Brain microvascular endothelial cell (primary cell): ENCODE data around the gene CAMK1D.

Experiments used
- DNase-seq: peaks from one replicate; pipeline ENCODE4 v3.0.0-alpha.2; 2020
- H3K27ac ChIP-seq: fragments of 250-450 bp; sonication (Bioruptor Pico); 2 replicates; pipeline ENCODE4 v1.5.1; 2020; ENCODE audit warnings: mild to moderate bottlenecking, moderate library complexity
- H3K27me3 ChIP-seq: fragments of 250-450 bp; sonication (Bioruptor Pico); replicated peaks from 2 replicates; pipeline ENCODE4 v1.5.1; 2020; ENCODE audit warnings: mild to moderate bottlenecking
- H3K36me3 ChIP-seq: fragments of 250-450 bp; sonication (Bioruptor Pico); replicated peaks from 2 replicates; pipeline ENCODE4 v1.5.1; 2020; ENCODE audit warnings: mild to moderate bottlenecking
- H3K4me3 ChIP-seq: 2 replicates; pipeline ENCODE4 v1.5.1; 2011; ENCODE audit warnings: low read depth, mild to moderate bottlenecking, control low read depth, low read length, moderate library complexity
- in situ Hi-C: cut with HindIII; loops from 2 replicates; pipeline ENCODE4 v1.10.0; 2017; ENCODE audit warnings: low sequenced_read_pairs, low pct_ligation_motif_present
- TF ChIP-seq, protein P1 (sequence below): IDR thresholded peaks from 2 replicates; pipeline ENCODE4 v1.5.1; 2011; ENCODE audit warnings: low read depth, mild to moderate bottlenecking, moderate library complexity, low read length, control low read depth, inconsistent platforms; ENCODE audit errors: missing control alignments

Gene CAMK1D

DNA sequence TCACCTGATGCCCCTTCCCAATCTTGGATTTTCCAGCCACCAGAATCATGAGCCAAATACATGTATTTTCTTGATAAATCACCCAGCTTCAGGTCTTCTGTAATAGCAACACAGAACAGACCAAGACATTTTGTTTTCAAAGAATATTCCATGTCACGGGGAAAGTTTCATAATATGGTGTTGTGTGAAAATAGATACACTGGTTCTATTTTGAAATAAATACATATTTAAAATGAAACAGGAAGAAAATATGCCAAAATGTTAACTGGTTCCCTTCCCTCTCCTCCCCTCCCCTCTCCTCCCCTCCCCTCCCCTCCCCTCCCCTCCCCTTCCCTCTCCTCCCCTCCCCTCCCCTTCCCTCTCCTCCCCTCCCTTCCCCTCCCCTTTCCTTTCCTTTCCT, 30.3 kb upstream of the CAMK1D start:
- H3K27ac ChIP-seq = no peak overlapping the region
- no peaks in the 10 kb centered on the region for H3K27me3 ChIP-seq
- in situ Hi-C loops = no loop called here
- no peaks in the 10 kb centered on the region for H3K36me3 ChIP-seq
- H3K4me3 ChIP-seq = no peak overlapping the region
- DNase-seq = no peak
- TF ChIP-seq, protein P1, sequence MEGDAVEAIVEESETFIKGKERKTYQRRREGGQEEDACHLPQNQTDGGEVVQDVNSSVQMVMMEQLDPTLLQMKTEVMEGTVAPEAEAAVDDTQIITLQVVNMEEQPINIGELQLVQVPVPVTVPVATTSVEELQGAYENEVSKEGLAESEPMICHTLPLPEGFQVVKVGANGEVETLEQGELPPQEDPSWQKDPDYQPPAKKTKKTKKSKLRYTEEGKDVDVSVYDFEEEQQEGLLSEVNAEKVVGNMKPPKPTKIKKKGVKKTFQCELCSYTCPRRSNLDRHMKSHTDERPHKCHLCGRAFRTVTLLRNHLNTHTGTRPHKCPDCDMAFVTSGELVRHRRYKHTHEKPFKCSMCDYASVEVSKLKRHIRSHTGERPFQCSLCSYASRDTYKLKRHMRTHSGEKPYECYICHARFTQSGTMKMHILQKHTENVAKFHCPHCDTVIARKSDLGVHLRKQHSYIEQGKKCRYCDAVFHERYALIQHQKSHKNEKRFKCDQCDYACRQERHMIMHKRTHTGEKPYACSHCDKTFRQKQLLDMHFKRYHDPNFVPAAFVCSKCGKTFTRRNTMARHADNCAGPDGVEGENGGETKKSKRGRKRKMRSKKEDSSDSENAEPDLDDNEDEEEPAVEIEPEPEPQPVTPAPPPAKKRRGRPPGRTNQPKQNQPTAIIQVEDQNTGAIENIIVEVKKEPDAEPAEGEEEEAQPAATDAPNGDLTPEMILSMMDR = no peak

DNA sequence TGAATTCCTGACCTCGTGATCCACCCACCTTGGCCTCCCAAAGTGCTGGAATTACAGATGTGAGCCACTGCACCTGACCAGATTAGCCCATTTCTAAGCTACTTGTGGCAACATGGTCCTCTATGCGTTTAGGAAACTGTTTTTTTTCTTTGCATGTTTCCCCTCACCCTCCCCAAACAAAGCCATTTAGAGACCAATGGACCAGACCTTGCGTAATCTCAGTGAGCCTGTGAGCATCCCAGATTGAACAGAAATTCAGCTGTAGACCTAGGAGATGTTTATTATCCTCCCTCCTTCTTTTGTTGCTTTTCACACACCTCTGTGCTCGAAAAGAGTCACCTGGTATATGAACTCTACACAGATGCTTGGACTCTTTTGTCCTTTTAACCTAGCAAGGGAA, 28.5 kb upstream of the CAMK1D start:
- no peak for DNase-seq
- Histone ChIP-seq H3K27ac (no peak overlapping the region), H3K4me3 (no peak overlapping the region), H3K36me3 (no peaks in the 10 kb centered on the region), H3K27me3 (no peaks in the 10 kb centered on the region)
- TF ChIP-seq, protein P1 = no peak
- in situ Hi-C loops = no loop called here

DNA sequence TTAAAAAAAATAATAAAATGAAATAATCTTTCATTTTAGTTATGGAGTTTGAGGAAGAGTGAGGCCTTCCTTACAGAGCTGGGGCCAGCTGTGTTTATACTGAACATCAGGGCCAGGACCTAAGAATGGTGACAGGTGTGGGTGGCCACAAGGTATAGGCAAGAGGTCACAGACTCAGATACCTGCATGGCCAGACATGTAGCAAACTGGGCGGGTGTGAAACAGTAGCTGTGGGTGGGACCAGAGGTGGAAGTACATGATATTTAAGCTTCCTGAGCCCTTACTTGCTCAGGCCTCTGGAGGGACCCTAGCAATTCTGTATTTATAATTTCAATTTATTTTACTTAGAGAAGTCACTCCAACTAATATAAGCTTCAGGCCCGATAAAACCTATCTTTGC, 27.7 kb upstream of the CAMK1D start:
- Histone ChIP-seq H3K36me3 (no peaks in the 10 kb centered on the region), H3K27me3 (no peaks in the 10 kb centered on the region), H3K4me3 (no peak overlapping the region), H3K27ac (no peak overlapping the region)
- TF ChIP-seq, protein P1 = no peak
- in situ Hi-C loops = no loop called here
- DNase-seq = no peak

DNA sequence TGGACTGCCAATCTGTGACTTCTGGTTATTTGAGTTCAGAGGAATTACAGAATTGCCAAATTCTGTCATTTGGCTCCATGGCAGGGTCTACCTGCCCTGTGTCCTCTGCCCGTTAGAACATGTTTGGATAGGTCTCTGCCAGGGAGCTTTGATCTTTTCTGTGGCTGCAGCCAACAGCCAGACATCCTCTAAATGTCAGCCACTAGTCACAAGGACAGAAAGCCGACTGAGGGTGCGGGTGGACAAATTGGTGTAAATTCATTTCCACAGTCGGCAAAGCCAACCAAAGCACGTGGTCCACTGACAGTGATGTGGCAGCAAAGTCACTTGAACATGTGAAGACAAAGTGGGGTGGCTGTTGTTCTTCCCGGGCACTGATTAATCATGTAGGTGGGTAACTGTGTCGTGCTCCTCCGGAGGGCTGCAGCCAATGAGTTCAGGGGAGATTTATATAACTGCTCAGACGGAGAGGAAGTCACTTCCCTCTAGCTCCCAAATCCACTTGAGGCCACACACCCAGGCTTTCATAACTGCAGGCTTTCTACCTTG, 26.7 kb upstream of the CAMK1D start:
- no peaks in the 10 kb centered on the region for H3K27me3 ChIP-seq
- no peak overlapping the region for H3K27ac ChIP-seq
- H3K4me3 ChIP-seq = no peak overlapping the region
- no peak for DNase-seq
- TF ChIP-seq, protein P1 = no peak
- no peaks in the 10 kb centered on the region for H3K36me3 ChIP-seq
- in situ Hi-C loops = no loop called here

DNA sequence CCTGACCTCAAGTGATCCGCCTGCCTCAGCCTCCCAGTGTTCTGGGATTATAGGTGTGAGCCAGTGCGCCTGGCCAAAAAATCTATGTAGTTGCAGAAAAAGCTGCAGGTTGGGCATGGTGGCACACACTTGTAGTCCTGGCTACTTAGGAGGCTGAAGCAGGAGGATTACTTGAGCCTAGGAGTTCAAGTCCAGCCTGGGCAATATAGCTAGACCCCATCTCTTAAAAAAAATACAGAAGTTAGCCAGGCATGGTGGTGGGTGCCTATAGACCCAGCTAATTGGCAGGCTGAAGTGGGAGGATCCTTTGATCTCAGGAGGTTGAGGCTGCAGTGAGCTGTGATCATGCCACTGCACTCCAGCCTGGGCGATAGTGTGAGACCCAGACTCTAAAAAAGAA, 24.8 kb upstream of the CAMK1D start:
- no peak for DNase-seq
- in situ Hi-C loops = no loop called here
- no peak overlapping the region for H3K27ac ChIP-seq
- TF ChIP-seq, protein P1 = no peak
- H3K4me3 ChIP-seq = no peak overlapping the region
- H3K36me3 ChIP-seq = no peaks in the 10 kb centered on the region
- no peaks in the 10 kb centered on the region for H3K27me3 ChIP-seq

DNA sequence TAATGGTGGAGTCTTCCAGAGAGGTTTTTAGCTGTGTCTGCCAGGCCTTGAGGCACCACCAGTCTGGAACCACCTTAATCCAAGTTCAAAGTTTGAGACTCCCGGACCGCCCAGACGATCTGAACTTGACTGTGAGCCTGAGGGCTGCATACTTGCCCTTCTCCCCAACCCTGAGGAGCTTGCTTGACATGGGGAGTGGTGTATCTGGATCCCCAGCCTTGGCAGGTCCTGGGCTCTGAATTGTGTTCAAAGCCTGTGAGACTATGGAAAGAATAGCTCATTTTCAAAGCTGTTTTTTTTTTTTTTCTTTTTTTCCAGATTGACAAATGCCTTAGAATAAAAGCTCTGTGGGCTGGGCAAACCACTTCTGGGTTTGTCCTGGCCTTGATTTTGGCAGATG, 22.3 kb upstream of the CAMK1D start:
- TF ChIP-seq, protein P1 = no peak
- no peak for DNase-seq
- Histone ChIP-seq H3K27me3 (no peaks in the 10 kb centered on the region), H3K27ac (no peak overlapping the region), H3K4me3 (no peak overlapping the region), H3K36me3 (no peaks in the 10 kb centered on the region)
- in situ Hi-C loops = no loop called here
